HEK293 (cell line): ENCODE data around the gene PRKD3.

Experiments used
- CTCF ChIA-PET: fragments of 350-600 bp; formaldehyde crosslinking; extraction: SDS; loops from one replicate; lab custom pipeline; 2021; ENCODE audit warnings: antibody characterized with exemption; lab: Yijun Ruan, JAX
- POLR2A ChIA-PET: fragments of 300-600 bp; formaldehyde crosslinking; extraction: SDS; loops from one replicate; lab custom pipeline; 2020; ENCODE audit warnings: antibody characterized with exemption, inconsistent platforms; lab: Yijun Ruan, JAX
- H3K27ac ChIP-seq: fragments of 200-500 bp; sonication (Bioruptor generic); 2 replicates; pipeline ENCODE4 v1.5.1; 2014; ENCODE audit warnings: low read depth, low read length, control low read depth, inconsistent platforms; ENCODE audit errors: extremely low read depth
- H3K36me3 ChIP-seq, 2 experiments: fragments of 200-500 bp in 1 of 2; sonication (Bioruptor generic) in 1 of 2; 1 replicate in 1 of 2; 2 replicates in 1 of 2; pipeline ENCODE4 v1.5.1; 2014 to 2017; ENCODE audit warnings: inconsistent platforms in 2 of 2, low read length in 2 of 2; ENCODE audit not compliant: control insufficient read depth in 2 of 2, insufficient read depth in 1 of 2
- H3K4me1 ChIP-seq: fragments of 200-500 bp; sonication (Bioruptor generic); 2 replicates; pipeline ENCODE4 v1.5.1; 2014; ENCODE audit warnings: mild to moderate bottlenecking, low read length, inconsistent platforms; ENCODE audit not compliant: control insufficient read depth, insufficient read depth
- H3K4me3 ChIP-seq: 2 replicates; pipeline ENCODE4 v1.5.1; 2011; ENCODE audit warnings: low read depth, mild to moderate bottlenecking, control low read depth, low read length, moderate library complexity
- H3K9me3 ChIP-seq: fragments of 200-500 bp; sonication (Bioruptor generic); 2 replicates; pipeline ENCODE4 v1.5.1; 2014; ENCODE audit warnings: low read depth, low read length, inconsistent platforms; ENCODE audit not compliant: control insufficient read depth, insufficient read depth
- ATF2 ChIP-seq: fragments of 450-650 bp; formaldehyde crosslinking; IDR thresholded peaks from 2 replicates; pipeline ENCODE4 v1.5.1; 2016; ENCODE audit warnings: missing biosample characterization, missing genetic modification characterization, low read depth
- BCL11A ChIP-seq: fragments of 450-650 bp; formaldehyde crosslinking; IDR thresholded peaks from 2 replicates; pipeline ENCODE4 v1.5.1; 2016; ENCODE audit warnings: low read depth, missing biosample characterization, missing genetic modification characterization
- KLF17 ChIP-seq: fragments of 450-650 bp; formaldehyde crosslinking; IDR thresholded peaks from 2 replicates; pipeline ENCODE4 v1.5.1; 2016; ENCODE audit warnings: missing biosample characterization, missing genetic modification characterization
- KLF7 ChIP-seq: fragments of 450-650 bp; formaldehyde crosslinking; IDR thresholded peaks from 2 replicates; pipeline ENCODE4 v1.5.1; 2016; ENCODE audit warnings: missing biosample characterization, missing genetic modification characterization, borderline replicate concordance
- SCRT2 ChIP-seq: fragments of 450-650 bp; formaldehyde crosslinking; IDR thresholded peaks from 2 replicates; pipeline ENCODE4 v1.5.1; 2016; ENCODE audit warnings: missing biosample characterization, missing genetic modification characterization
- YY2 ChIP-seq: fragments of 450-650 bp; formaldehyde crosslinking; IDR thresholded peaks from 2 replicates; pipeline ENCODE4 v1.5.1; 2016; ENCODE audit warnings: missing biosample characterization, missing genetic modification characterization
- ZFP37 ChIP-seq: fragments of 450-650 bp; formaldehyde crosslinking; IDR thresholded peaks from 2 replicates; pipeline ENCODE4 v1.5.1; 2016; ENCODE audit warnings: missing biosample characterization, missing genetic modification characterization
- ZFP69B ChIP-seq: fragments of 450-650 bp; formaldehyde crosslinking; IDR thresholded peaks from 2 replicates; pipeline ENCODE4 v1.5.1; 2016; ENCODE audit warnings: missing biosample characterization, missing genetic modification characterization
- ZNF112 ChIP-seq: fragments of 450-650 bp; formaldehyde crosslinking; IDR thresholded peaks from 2 replicates; pipeline ENCODE4 v1.5.0; 2017; ENCODE audit warnings: missing biosample characterization, missing genetic modification characterization
- ZNF121 ChIP-seq: fragments of 450-650 bp; formaldehyde crosslinking; IDR thresholded peaks from 2 replicates; pipeline ENCODE4 v1.5.1; 2016; ENCODE audit warnings: missing biosample characterization, missing genetic modification characterization
- ZNF146 ChIP-seq: fragments of 450-650 bp; formaldehyde crosslinking; IDR thresholded peaks from 2 replicates; pipeline ENCODE4 v1.5.1; 2016; ENCODE audit warnings: missing biosample characterization, missing genetic modification characterization
- ZNF2 ChIP-seq: fragments of 450-650 bp; formaldehyde crosslinking; IDR thresholded peaks from 2 replicates; pipeline ENCODE4 v1.5.1; 2016; ENCODE audit warnings: missing biosample characterization, missing genetic modification characterization
- ZNF274 ChIP-seq, 2 experiments: fragments of 200-500 bp in 1 of 2; fragments of 450-650 bp in 1 of 2; sonication (Bioruptor generic) in 1 of 2; formaldehyde crosslinking in 1 of 2; IDR thresholded peaks; 2 replicates each; pipeline versions ENCODE4 v1.5.1 to v1.6.1; 2014 to 2016; ENCODE audit warnings: borderline replicate concordance in 1 of 2, inconsistent platforms in 1 of 2, low read length in 1 of 2, missing biosample characterization in 1 of 2, missing genetic modification characterization in 1 of 2
- ZNF398 ChIP-seq: fragments of 450-650 bp; formaldehyde crosslinking; IDR thresholded peaks from 2 replicates; pipeline ENCODE4 v1.5.1; 2017; ENCODE audit warnings: missing biosample characterization, missing genetic modification characterization
- ZNF596 ChIP-seq: fragments of 450-650 bp; IDR thresholded peaks from 2 replicates; pipeline ENCODE4 v1.5.0; 2018; ENCODE audit warnings: missing biosample characterization, mild to moderate bottlenecking, missing genetic modification characterization, moderate library complexity
- ZNF600 ChIP-seq: fragments of 450-650 bp; formaldehyde crosslinking; IDR thresholded peaks from 2 replicates; pipeline ENCODE4 v1.5.1; 2016; ENCODE audit warnings: missing biosample characterization, missing genetic modification characterization
- ZNF629 ChIP-seq: fragments of 450-650 bp; formaldehyde crosslinking; IDR thresholded peaks from 2 replicates; pipeline ENCODE4 v1.5.1; 2017; ENCODE audit warnings: missing biosample characterization, missing genetic modification characterization
- ZNF677 ChIP-seq: fragments of 450-650 bp; IDR thresholded peaks from 2 replicates; pipeline ENCODE4 v1.5.0; 2018; ENCODE audit warnings: missing biosample characterization, mild to moderate bottlenecking, missing genetic modification characterization, moderate library complexity
- TF ChIP-seq, protein P1 (sequence below): fragments of 450-650 bp; formaldehyde crosslinking; IDR thresholded peaks from 2 replicates; pipeline ENCODE4 v1.5.1; 2016; ENCODE audit warnings: missing biosample characterization, missing genetic modification characterization
- TF ChIP-seq, protein P2 (sequence below): fragments of 450-650 bp; formaldehyde crosslinking; IDR thresholded peaks from 2 replicates; pipeline ENCODE4 v1.5.1; 2016; ENCODE audit warnings: missing biosample characterization, missing genetic modification characterization

Gene PRKD3

DNA sequence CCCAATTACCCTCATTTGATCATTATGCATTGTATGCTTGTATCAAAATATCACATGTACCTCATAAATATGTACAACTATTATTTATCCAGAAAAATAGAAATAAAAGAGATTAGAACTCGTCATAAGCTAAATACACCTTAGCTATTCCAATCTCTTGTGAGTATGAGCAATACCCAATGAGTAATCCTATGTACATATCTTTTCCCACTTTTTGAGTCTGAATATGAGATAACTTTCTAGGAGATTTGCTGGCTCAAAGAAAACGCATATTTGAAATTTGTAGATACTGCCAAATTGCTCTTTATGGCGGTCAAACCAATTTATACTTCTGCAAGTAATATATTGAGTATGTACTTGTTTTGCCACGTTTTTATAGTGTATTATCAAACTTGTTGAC, 24.1 kb downstream of the PRKD3 start:
- TF ChIP-seq KLF17 (tag by site-specific recombination) (no peak), ZFP69B (no peak), ZNF2 (tag by site-specific recombination) (no peak), YY2 (tag by site-specific recombination) (no peak), ZNF677 (tag by site-specific recombination) (no peak), BCL11A (tag by site-specific recombination) (no peak), ZFP37 (no peak), ZNF274 (IDR thresholded peaks at IDR 0.05; ENCODE audit: low read length) (no peak), ZNF274 (tag by site-specific recombination; IDR thresholded peaks at IDR 0.05; ENCODE audit: borderline replicate concordance) (no peak), ZNF596 (tag by site-specific recombination) (no peak), ZNF112 (tag by site-specific recombination) (no peak), SCRT2 (no peak)
- TF ChIP-seq, protein P1, sequence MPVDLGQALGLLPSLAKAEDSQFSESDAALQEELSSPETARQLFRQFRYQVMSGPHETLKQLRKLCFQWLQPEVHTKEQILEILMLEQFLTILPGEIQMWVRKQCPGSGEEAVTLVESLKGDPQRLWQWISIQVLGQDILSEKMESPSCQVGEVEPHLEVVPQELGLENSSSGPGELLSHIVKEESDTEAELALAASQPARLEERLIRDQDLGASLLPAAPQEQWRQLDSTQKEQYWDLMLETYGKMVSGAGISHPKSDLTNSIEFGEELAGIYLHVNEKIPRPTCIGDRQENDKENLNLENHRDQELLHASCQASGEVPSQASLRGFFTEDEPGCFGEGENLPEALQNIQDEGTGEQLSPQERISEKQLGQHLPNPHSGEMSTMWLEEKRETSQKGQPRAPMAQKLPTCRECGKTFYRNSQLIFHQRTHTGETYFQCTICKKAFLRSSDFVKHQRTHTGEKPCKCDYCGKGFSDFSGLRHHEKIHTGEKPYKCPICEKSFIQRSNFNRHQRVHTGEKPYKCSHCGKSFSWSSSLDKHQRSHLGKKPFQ (tag by site-specific recombination) = no peak
- Histone ChIP-seq H3K4me3 (no peak overlapping the region), H3K36me3 (no peaks in the 10 kb centered on the region; a peak in 1 of 3 replicates), H3K9me3 (no peaks in the 10 kb centered on the region), H3K27ac (no peak overlapping the region), H3K4me1 (peaks cover 25% of the 10 kb centered on the region)
- ChIA-PET CTCF (interaction anchor here (0.6 kb wide), 2 partner anchors 26 to 576 kb away, joined by 3 to 4 read pairs; no protein-coding TSS in a partner anchor), POLR2A (interaction anchor here (0.6 kb wide), 1 partner anchor 108 kb away, joined by 3 read pairs; no protein-coding TSS in a partner anchor)

GRCh38 chr2:37300146-37300545, 24.5 kb downstream of the PRKD3 start:
- no peaks in the 10 kb centered on the region for H3K9me3 ChIP-seq
- TF ChIP-seq ZNF121 (tag by site-specific recombination) = no peak
- 0 out of 2 replicates have a peak, but pooled peaks have one; percentile 6 for TF ChIP-seq ATF2 (tag by site-specific recombination)
- peak; percentile 45; the same call in 1 of the 2 replicates for TF ChIP-seq ZNF146 (tag by site-specific recombination)
- TF ChIP-seq, all 188 proteins: peak for 2
- Histone ChIP-seq H3K4me3 (no peak overlapping the region), H3K36me3 (no peaks in the 10 kb centered on the region; a peak in 1 of 3 replicates), H3K4me1 (peaks cover 27% of the 10 kb centered on the region), H3K27ac (no peak overlapping the region)
- POLR2A ChIA-PET = no interaction called here
- CTCF ChIA-PET = interaction anchor here (0.6 kb wide), 1 partner anchor 588 kb away, joined by 5 read pairs; no protein-coding TSS in a partner anchor

- POLR2A ChIA-PET = no interaction called here
- no peak overlapping the region for H3K27ac ChIP-seq
- TF ChIP-seq, protein P2, sequence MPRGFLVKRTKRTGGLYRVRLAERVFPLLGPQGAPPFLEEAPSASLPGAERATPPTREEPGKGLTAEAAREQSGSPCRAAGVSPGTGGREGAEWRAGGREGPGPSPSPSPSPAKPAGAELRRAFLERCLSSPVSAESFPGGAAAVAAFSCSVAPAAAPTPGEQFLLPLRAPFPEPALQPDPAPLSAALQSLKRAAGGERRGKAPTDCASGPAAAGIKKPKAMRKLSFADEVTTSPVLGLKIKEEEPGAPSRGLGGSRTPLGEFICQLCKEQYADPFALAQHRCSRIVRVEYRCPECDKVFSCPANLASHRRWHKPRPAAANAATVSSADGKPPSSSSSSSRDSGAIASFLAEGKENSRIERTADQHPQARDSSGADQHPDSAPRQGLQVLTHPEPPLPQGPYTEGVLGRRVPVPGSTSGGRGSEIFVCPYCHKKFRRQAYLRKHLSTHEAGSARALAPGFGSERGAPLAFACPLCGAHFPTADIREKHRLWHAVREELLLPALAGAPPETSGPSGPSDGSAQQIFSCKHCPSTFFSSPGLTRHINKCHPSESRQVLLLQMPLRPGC (tag by site-specific recombination) = no peak
- peak; percentile 62 for TF ChIP-seq ZNF398 (tag by site-specific recombination)
- 0 out of 2 replicates have a peak, but pooled peaks have one; percentile 25 for TF ChIP-seq ZNF600 (tag by site-specific recombination)
- TF ChIP-seq ATF2 (tag by site-specific recombination) = peak; percentile 66
- TF ChIP-seq KLF7 = no peak
- peak; percentile 62; the same call in 1 of the 2 replicates for TF ChIP-seq ZNF629 (tag by site-specific recombination)
- TF ChIP-seq, all 188 proteins: peak for 4
- CTCF ChIA-PET = no interaction called here
- peaks cover 27% of the 10 kb centered on the region for H3K4me1 ChIP-seq
- peaks cover 5 to 7% of the 10 kb centered on the region in 2 experiments; a peak in 2 of 3 replicates for H3K36me3 ChIP-seq
- no peak overlapping the region for H3K4me3 ChIP-seq
- no peaks in the 10 kb centered on the region for H3K9me3 ChIP-seq
Observed at GRCh38 chr2:37297632-37298031, 27.0 kb downstream of the PRKD3 start.
